Measurements from ENCODE around the gene C1QTNF9B. TPM values are rescaled to one million over a fixed set of nuclear protein-coding genes. Genes with fewer than 3 reads are reported as not detected.

C1QTNF9B gene
- total RNA-seq, 3 donors from 2014 or later: not detected

DNA sequence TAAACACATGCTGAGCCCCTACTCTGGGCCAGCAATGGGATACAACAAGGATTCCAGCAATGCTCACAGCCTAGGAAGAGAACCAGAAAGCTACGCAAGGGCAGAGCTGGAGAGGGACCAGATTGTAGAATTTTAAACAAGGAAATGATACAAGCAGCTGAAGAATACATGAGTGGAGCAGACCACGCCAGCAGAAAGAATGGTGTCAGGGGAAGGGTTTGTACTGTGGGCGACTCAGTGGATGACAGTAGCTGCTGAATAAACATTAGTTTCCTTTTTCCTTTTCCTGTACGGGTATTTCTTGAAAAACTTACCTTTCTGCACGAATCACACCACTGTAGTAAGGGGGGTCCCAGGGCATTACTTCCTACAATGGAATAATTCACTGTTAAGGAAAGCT is 38.8 kb downstream of the C1QTNF9B start:
- Mint-ChIP-seq H3K36me3 (ENCODE audit: insufficient read depth) (peaks cover 28% of the 10 kb centered on the region), H3K4me1 (ENCODE audit: low read depth) (no peaks in the 10 kb centered on the region), H3K4me3 (no peak overlapping the region), H3K27me3 (ENCODE audit: low read depth) (no peaks in the 10 kb centered on the region), H3K9me3 (no peaks in the 10 kb centered on the region)
- DNase-seq (no peak), ATAC-seq (no peak)

GRCh38 chr13:23856008-23856750 is 41.1 kb downstream of the C1QTNF9B start:
- no peaks in the 10 kb centered on the region for H3K4me1 Mint-ChIP-seq (ENCODE audit: low read depth)
- ATAC-seq (no peak), DNase-seq (no peak)
- H3K9me3 Mint-ChIP-seq: no peaks in the 10 kb centered on the region
- H3K36me3 Mint-ChIP-seq (ENCODE audit: insufficient read depth): peaks cover 24% of the 10 kb centered on the region
- H3K27me3 Mint-ChIP-seq (ENCODE audit: low read depth): no peaks in the 10 kb centered on the region
- H3K4me3 Mint-ChIP-seq: no peak overlapping the region

- ATAC-seq: no peak
- H3K36me3 Mint-ChIP-seq (ENCODE audit: insufficient read depth): peaks cover 23% of the 10 kb centered on the region
Observed at GRCh38 chr13:23855360-23855759, 41.9 kb downstream of the C1QTNF9B start.

DNA sequence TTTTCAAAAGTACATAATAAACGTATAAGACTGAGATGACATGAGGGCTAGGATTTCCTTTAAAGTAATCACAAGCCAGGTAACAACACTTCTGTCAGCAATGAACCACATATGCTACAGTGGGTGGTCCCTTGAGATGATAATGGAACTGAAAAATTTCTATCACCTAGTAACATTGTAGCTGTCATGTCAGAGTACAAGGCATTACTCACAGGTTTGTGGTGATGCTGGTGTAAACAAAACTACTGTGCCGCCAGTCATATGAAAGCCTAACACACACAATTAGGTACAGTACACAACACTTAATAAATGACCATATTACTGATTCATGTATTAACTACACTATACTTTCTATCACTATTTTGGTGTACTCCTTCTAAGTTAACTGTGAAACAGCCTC is 45.0 kb downstream of the C1QTNF9B start:
- no peaks in the 10 kb centered on the region for H3K9me3 Mint-ChIP-seq
- no peak overlapping the region for H3K4me3 Mint-ChIP-seq
- ATAC-seq (no peak), DNase-seq (no peak)
- H3K27me3 Mint-ChIP-seq (ENCODE audit: low read depth): no peaks in the 10 kb centered on the region
- H3K36me3 Mint-ChIP-seq (ENCODE audit: insufficient read depth): peaks cover 23% of the 10 kb centered on the region
- H3K4me1 Mint-ChIP-seq (ENCODE audit: low read depth): peaks cover 4% of the 10 kb centered on the region

More at GRCh38 chr13:23855360-23855759, 41.9 kb downstream of the C1QTNF9B start:
- H3K4me1 Mint-ChIP-seq (ENCODE audit: low read depth): no peaks in the 10 kb centered on the region
- H3K4me3 Mint-ChIP-seq: no peak overlapping the region
- DNase-seq: no peak
- H3K9me3 Mint-ChIP-seq: no peaks in the 10 kb centered on the region
- H3K27me3 Mint-ChIP-seq (ENCODE audit: low read depth): no peaks in the 10 kb centered on the region

DNA sequence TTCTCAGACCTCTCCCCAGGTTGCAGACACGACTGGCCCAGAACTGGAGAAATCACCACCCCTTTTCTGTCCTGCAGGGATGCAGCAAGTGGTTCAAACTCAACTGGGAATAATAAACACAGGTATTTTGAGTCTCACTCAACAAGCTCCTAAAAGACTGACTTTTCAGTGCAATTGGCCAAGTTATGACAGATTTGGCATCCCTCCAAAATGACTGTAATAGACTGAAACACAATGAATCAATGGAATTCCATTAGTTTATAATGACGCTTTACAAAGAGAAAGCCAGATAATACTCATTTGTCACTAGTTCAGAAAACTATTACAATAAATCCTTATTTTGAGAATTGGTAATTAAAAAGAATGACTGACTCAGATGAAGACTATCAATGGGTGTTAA is 46.2 kb downstream of the C1QTNF9B start:
- no peak for ATAC-seq
- Mint-ChIP-seq H3K9me3 (no peaks in the 10 kb centered on the region), H3K27me3 (ENCODE audit: low read depth) (no peaks in the 10 kb centered on the region), H3K4me1 (ENCODE audit: low read depth) (peaks cover 6% of the 10 kb centered on the region), H3K4me3 (no peak overlapping the region), H3K36me3 (ENCODE audit: insufficient read depth) (peaks cover 26% of the 10 kb centered on the region)
- DNase-seq: no peak

- Mint-ChIP-seq H3K27me3 (ENCODE audit: low read depth) (no peaks in the 10 kb centered on the region), H3K4me1 (ENCODE audit: low read depth) (peaks cover 6% of the 10 kb centered on the region), H3K4me3 (no peak overlapping the region), H3K9me3 (no peaks in the 10 kb centered on the region), H3K36me3 (ENCODE audit: insufficient read depth) (peaks cover 23% of the 10 kb centered on the region)
- DNase-seq: no peak
- ATAC-seq: no peak
Observed at GRCh38 chr13:23850134-23850533, 47.2 kb downstream of the C1QTNF9B start.

GRCh38 chr13:23849670-23850069 is 47.6 kb downstream of the C1QTNF9B start:
- DNase-seq: no peak
- no peak for ATAC-seq
- peaks cover 6% of the 10 kb centered on the region for H3K4me1 Mint-ChIP-seq (ENCODE audit: low read depth)
- no peak overlapping the region for H3K4me3 Mint-ChIP-seq
- no peaks in the 10 kb centered on the region for H3K27me3 Mint-ChIP-seq (ENCODE audit: low read depth)
- no peaks in the 10 kb centered on the region for H3K9me3 Mint-ChIP-seq
- H3K36me3 Mint-ChIP-seq (ENCODE audit: insufficient read depth): peaks cover 23% of the 10 kb centered on the region

- H3K4me3 Mint-ChIP-seq: no peak overlapping the region
- no peak for DNase-seq
- no peaks in the 10 kb centered on the region for H3K27me3 Mint-ChIP-seq (ENCODE audit: low read depth)
- no peak for ATAC-seq
- no peaks in the 10 kb centered on the region for H3K9me3 Mint-ChIP-seq
- H3K4me1 Mint-ChIP-seq (ENCODE audit: low read depth): peaks cover 9% of the 10 kb centered on the region
- peaks cover 21% of the 10 kb centered on the region for H3K36me3 Mint-ChIP-seq (ENCODE audit: insufficient read depth)
Observed at GRCh38 chr13:23848646-23849141, 48.6 kb downstream of the C1QTNF9B start.

DNA sequence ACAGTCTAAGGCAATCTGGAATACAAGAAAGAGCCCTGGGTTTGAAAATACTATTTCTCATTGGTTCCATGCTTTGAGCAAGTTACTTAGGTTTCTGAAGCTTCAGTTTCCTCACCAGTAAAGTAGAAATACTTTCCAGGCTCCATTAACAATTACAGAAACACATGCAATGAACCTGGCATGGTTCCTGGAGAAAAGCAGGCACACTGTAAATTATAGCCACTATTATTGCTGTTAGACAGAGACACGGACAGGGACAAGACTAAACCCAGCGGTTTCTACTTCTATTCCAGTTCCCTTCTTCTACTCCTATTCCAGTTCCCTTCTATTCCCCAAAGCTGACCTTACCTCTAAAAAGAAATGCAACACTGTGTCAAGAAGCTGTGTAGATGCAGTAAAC is 49.3 kb downstream of the C1QTNF9B start:
- peaks cover 21% of the 10 kb centered on the region for H3K36me3 Mint-ChIP-seq (ENCODE audit: insufficient read depth)
- peaks cover 11% of the 10 kb centered on the region for H3K4me1 Mint-ChIP-seq (ENCODE audit: low read depth)

GRCh38 chr13:23847497-23847896 is 49.8 kb downstream of the C1QTNF9B start:
- DNase-seq (no peak), ATAC-seq (no peak)
- Mint-ChIP-seq H3K27me3 (ENCODE audit: low read depth) (no peaks in the 10 kb centered on the region), H3K9me3 (no peaks in the 10 kb centered on the region), H3K4me3 (no peak overlapping the region), H3K4me1 (ENCODE audit: low read depth) (peaks cover 11% of the 10 kb centered on the region), H3K36me3 (ENCODE audit: insufficient read depth) (peaks cover 22% of the 10 kb centered on the region)

More for the DNA sequence above, 49.3 kb downstream of the C1QTNF9B start:
- H3K9me3 Mint-ChIP-seq: no peaks in the 10 kb centered on the region
- no peak overlapping the region for H3K4me3 Mint-ChIP-seq
- ATAC-seq (no peak), DNase-seq (no peak)
- H3K27me3 Mint-ChIP-seq (ENCODE audit: low read depth): no peaks in the 10 kb centered on the region

DNA sequence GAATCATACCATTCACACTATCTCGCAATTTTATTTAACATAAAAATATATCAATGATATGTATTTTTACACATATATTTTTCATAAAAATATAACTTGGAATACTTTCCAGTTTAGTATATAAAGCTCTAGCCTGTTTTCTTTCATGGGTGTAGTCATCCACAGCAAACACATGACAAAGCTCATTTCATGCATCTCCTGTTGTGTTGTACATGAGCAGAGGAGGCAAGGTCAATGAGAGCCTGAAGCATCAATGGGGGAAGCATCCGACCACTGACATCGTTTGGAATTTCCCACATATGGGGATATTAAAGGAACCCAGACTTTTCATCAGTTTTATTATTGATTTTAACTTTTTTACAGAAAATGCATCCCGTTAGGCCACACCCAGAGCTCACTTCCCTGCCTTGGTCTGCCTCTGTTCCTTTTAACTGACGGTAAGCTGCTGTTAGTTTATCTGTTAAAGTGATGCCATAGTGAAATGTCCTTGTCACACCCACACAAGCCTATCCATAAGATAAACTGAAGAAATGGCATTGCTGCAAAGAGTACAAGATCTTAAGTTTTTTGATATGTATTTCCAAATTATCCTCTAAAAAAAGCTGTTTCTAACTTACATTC is 52.1 kb downstream of the C1QTNF9B start:
- H3K27me3 Mint-ChIP-seq (ENCODE audit: low read depth): no peaks in the 10 kb centered on the region
- DNase-seq: no peak
- no peaks in the 10 kb centered on the region for H3K9me3 Mint-ChIP-seq
- peaks cover 11% of the 10 kb centered on the region for H3K4me1 Mint-ChIP-seq (ENCODE audit: low read depth)
- no peak for ATAC-seq
- no peak overlapping the region for H3K4me3 Mint-ChIP-seq
- peaks cover 26% of the 10 kb centered on the region for H3K36me3 Mint-ChIP-seq (ENCODE audit: insufficient read depth)

DNA sequence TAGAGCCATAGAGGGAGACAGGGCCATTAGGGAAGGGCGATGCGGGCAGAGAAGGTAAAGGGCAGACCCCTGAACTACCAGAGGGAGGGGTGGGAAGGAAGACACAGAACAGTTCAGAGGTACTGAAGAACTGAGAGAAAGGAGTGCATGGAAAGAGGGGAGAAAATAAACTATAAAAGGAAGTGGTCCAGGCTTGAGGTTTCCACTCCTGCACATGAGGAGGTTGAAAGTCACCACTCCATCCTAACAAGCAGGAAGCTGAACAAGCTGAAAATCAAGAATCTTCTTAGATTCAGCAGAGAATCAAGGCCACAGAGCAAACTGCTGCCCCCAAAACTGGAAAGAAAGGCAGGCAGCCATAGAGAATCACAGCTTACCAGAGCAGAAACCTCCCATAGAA is 53.2 kb downstream of the C1QTNF9B start:
- H3K27me3 Mint-ChIP-seq (ENCODE audit: low read depth): no peaks in the 10 kb centered on the region
- H3K4me3 Mint-ChIP-seq: no peak overlapping the region
- no peak for DNase-seq
- H3K4me1 Mint-ChIP-seq (ENCODE audit: low read depth): peaks cover 11% of the 10 kb centered on the region
- peaks cover 28% of the 10 kb centered on the region for H3K36me3 Mint-ChIP-seq (ENCODE audit: insufficient read depth)
- no peaks in the 10 kb centered on the region for H3K9me3 Mint-ChIP-seq
- ATAC-seq: no peak

GRCh38 chr13:23843436-23843835 is 53.9 kb downstream of the C1QTNF9B start:
- no peaks in the 10 kb centered on the region for H3K9me3 Mint-ChIP-seq
- H3K27me3 Mint-ChIP-seq (ENCODE audit: low read depth): no peaks in the 10 kb centered on the region
- ATAC-seq (no peak), DNase-seq (no peak)
- H3K4me3 Mint-ChIP-seq: no peak overlapping the region
- peaks cover 31% of the 10 kb centered on the region for H3K36me3 Mint-ChIP-seq (ENCODE audit: insufficient read depth)
- H3K4me1 Mint-ChIP-seq (ENCODE audit: low read depth): peaks cover 11% of the 10 kb centered on the region

- no peaks in the 10 kb centered on the region for H3K27me3 Mint-ChIP-seq (ENCODE audit: low read depth)
- H3K9me3 Mint-ChIP-seq: no peaks in the 10 kb centered on the region
- DNase-seq: no peak
- no peak for ATAC-seq
- H3K4me1 Mint-ChIP-seq (ENCODE audit: low read depth): peaks cover 8% of the 10 kb centered on the region
- no peak overlapping the region for H3K4me3 Mint-ChIP-seq
- peaks cover 30% of the 10 kb centered on the region for H3K36me3 Mint-ChIP-seq (ENCODE audit: insufficient read depth)
Observed at GRCh38 chr13:23842406-23842805, 54.9 kb downstream of the C1QTNF9B start.

Measured in activated T-cell treated with anti-CD3 and anti-CD28 coated beads, Interleukin-2, amount 50 U/mL, for 4 hours (primary cell).